ENCODE results near the gene PRR5L. TPM values are rescaled to one million over a fixed set of nuclear protein-coding genes. Genes with fewer than 3 reads are reported as not detected.

PRR5L gene
- total RNA-seq, 2 donors from 2014 or later: 6.4 to 12.2 TPM

DNA sequence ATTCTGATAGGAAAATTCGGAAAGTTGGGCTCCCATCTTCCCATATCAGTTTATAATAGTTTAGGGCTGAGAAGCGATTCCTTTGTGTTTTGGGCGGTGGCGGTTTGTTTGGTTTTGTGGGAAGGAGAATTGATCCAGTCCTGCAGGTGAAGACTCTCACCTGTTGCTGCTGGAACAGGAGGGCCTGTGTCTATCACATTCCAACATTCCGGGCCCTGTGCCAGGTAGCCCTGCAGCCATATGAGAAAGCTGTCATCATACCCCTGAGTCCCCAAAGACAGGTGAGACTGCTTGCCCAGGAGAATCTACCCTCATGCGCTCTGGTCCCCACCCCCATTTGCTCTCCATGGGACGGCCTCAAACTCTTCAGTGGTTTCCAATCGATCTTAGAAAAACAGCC is 151.9 kb downstream of the PRR5L start:
- intact Hi-C loops (cut with DNase I): no loop called here
- DNase-seq (ENCODE audit: low spot score): no peak

GRCh38 chr11:36449561-36450096 is 153.5 kb downstream of the PRR5L start:
- intact Hi-C loops (cut with DNase I): no loop called here
- DNase-seq (ENCODE audit: low spot score): no peak

GRCh38 chr11:36450110-36450572 is 154.1 kb downstream of the PRR5L start:
- no peak for DNase-seq (ENCODE audit: low spot score)
- intact Hi-C loops (cut with DNase I): no loop called here

GRCh38 chr11:36451045-36451444 is 155.0 kb downstream of the PRR5L start:
- no peak for DNase-seq (ENCODE audit: low spot score)
- intact Hi-C loops (cut with DNase I): no loop called here

GRCh38 chr11:36451681-36452080 is 155.6 kb downstream of the PRR5L start:
- intact Hi-C loops (cut with DNase I): no loop called here
- no peak for DNase-seq (ENCODE audit: low spot score)

DNA sequence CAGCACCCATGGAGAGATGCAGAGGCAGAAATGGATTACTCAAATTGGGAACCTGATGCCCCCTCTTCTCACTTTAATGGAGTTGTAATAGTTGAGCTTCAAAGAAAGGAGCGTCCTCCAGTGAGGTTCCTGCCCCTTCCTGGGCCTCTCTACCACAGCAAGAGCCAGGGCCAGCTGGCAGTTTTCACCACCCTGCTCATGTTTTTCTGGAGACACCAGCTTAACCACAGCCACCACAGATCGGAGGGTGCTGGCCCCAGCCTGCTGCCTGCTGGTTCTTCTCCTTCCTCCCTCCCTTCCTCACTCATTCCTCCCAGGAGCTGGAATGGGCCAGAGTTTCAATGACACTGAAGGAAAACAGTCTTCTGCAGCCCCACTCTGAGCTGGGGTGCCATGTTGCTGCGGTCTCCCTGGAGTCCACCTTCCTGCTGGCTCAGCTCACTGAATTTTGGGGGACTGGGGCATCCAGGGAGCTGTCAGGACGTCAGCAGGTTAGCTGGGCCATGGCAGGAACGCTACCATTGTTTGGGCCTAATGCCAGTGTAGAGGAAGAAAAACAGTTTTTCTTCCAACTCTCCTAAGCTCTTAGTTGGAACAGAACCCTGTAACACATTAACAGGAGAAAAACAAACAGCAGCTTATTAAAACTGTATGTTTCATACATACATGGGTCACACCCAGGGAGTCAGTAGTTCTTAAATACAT is 156.3 kb downstream of the PRR5L start:
- intact Hi-C loops (cut with DNase I): no loop called here
- DNase-seq (ENCODE audit: low spot score): no peak

DNA sequence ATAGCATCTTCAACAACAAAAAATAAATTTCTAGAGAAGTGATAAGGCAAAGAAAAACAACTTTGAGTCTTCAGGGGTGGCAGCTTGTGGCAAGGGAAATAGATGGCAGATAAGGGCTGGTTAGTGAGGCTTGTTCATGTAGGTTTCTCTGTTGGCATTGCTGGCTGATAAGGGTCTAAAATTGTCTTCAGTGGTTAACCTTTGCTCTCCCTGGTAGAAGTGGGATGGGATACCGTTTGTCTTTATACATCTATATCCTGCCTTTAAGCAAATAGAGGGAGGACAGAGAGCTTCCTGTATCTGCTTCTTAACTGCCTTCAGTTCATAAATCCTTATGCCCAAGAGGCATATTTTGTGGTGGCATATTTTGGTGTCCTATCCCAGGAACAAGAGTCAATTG is 156.9 kb downstream of the PRR5L start:
- intact Hi-C loops (cut with DNase I): no loop called here
- no peak for DNase-seq (ENCODE audit: low spot score)

DNA sequence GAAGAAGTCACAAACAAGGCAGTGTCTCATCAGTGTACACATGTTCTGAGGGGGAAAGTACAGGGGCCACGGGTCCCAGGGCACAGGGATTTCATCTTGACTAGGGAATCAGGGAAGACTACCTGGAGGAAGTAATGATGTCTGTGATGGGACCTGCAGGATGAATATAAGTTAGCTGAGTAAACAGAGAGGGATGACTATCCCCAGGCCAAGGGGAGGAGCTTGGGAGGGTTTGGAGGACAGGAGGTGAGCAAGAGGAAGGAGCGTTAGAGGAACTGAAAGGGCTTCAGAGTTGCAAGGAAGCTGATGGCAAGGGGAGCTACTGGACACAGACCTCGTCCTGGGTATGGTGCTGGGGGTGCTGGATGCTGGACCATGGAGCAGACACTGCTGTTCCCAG is 157.6 kb downstream of the PRR5L start:
- no peak for DNase-seq (ENCODE audit: low spot score)
- intact Hi-C loops (cut with DNase I): no loop called here

DNA sequence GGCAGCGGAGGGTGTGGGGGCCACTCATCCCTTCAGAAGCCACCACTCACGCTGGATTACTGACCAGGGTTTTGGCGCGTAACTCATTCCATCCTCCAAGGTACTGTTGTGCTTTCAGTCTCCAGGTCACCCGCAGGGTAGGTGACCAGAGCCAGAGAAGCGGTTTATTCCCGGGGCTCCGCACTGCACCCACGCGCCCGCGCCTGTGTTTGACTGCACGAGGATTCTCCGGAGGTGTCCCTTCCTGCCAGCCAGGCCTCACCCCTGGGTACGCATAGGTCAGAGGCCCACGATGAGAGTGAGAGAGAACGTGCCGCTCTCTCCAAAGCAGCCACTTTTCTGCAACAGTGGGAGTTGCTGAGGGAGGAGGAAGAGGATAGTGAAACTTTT is 158.5 kb downstream of the PRR5L start:
- intact Hi-C loops (cut with DNase I): no loop called here
- no peak for DNase-seq (ENCODE audit: low spot score)

DNA sequence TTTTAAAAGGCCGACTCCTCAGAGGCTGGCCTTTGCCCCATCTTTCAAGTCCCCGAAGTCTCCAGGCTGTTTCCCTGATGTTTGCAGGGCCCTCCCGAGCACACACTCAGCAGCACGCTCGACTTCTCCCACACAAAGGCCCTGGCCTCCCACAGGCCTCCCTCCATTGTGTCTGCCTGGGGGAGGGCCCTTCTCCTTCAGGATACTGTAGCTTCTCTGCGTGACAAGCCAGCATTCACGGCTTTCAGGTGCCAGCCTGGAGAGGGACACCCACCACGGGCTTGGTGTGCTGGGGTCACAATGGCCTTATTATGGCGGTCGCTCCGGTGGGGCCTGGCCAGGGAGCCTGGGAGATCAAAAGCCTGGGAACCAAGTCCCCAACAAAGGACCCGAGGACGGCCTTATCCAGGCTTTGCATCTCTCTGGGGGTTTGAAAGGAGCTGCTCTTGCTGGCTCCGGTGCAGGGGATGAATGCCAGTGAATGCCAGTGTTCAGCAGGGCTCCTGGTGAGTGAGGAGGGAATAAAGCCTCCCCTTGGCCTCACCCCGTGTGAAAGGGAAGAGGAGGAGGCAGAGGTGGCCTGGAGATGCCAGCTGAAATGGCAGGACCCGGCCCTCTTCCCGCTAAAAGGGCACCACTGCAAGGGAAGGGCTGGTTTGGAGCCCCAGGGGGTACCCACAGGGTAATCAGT is 159.0 kb downstream of the PRR5L start:
- no peak for DNase-seq (ENCODE audit: low spot score)
- intact Hi-C loops (cut with DNase I): no loop called here

DNA sequence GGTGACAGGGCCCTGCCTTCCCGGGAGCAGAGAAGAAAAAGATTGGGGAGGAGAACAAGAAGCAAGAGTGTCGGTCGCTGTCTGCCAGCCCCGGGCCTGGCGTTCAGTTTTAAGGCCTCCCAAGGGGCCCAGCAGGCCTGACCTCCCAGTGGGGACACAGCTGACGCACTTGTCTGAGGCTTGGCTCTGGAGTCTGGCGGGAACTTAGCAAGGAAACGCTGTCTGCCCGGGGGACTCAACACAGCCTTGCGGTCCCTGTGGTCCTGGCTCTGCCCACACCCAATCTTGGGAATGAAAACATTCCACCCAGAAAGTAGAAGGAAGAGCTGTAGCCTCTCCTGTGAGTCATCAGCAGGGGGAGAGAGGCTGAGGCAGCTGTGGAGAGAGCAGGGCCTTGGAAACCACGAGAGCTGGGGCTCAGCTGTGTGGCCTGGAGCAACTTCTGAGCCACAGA is 159.6 kb downstream of the PRR5L start:
- peak; percentile 94 for DNase-seq (ENCODE audit: low spot score)
- intact Hi-C loops (cut with DNase I): no loop called here

DNA sequence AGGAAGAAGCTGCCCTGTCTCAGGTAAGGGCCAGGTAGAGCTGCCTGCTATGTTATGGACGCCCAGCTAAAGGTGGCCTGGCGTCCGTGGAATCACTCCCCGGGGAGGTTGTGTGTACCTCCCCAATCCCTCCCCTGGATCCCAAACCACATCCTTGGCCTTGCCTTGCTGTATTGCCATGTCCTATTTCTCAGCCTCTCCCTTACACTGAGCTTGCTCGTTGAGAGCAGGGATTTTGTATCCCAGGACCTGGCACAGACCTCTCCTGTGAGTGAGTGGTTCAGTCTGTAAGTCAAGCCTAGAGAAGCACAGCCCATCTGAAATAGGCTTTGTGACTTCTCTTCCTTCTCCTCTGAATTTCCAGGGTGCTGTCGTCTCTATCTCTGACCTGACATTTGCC is 160.1 kb downstream of the PRR5L start:
- intact Hi-C loops (cut with DNase I): no loop called here

DNA sequence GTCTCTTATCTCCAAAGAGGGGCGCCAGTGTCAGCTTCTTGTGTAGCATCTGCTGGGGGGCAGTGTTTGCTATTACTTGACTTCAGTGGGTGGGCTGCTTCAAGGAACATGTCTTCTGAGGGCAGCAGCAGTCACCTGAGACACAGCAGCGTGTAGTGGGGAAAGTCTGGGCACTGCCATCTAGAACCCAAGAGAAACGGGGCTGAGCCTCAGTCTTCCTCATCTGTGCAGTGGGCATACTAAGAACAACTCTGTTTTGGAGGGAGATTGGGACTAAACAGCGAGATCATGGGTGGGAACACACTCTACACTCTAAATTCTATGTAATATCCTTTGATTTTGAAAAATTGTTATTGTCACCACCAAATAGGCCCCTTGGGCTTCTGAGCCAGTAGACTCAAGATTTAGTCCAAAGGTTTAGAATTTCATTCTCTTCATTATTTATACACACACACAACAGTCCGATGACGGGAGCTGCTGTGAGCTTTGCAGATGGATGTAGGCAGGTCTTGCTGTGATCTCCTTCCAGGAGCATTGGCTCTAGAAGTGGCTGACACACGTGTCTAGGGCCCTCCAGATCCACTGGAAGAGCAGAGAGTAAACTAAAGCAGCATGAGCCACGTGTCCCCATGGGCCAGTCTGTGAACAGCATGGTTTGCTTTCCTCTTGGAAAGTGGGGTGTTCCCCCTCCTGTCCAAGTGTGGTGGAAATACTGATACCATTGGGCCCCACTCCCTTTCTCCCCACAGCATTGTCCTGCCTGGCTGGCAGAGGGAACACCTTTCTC is 162.2 kb downstream of the PRR5L start:
- DNase-seq (ENCODE audit: low spot score): no peak
- intact Hi-C loops (cut with DNase I): no loop called here

More for the DNA sequence above, 160.1 kb downstream of the PRR5L start:
- no peak for DNase-seq (ENCODE audit: low spot score)

- intact Hi-C loops (cut with DNase I): no loop called here
- no peak for DNase-seq (ENCODE audit: low spot score)
Measured at GRCh38 chr11:36459046-36459445, 163.0 kb downstream of the PRR5L start.

- no peak for DNase-seq (ENCODE audit: low spot score)
- intact Hi-C loops (cut with DNase I): no loop called here
Measured at GRCh38 chr11:36460220-36460619, 164.1 kb downstream of the PRR5L start.

GRCh38 chr11:36462321-36462720 is 166.2 kb downstream of the PRR5L start:
- intact Hi-C loops (cut with DNase I): no loop called here

DNA sequence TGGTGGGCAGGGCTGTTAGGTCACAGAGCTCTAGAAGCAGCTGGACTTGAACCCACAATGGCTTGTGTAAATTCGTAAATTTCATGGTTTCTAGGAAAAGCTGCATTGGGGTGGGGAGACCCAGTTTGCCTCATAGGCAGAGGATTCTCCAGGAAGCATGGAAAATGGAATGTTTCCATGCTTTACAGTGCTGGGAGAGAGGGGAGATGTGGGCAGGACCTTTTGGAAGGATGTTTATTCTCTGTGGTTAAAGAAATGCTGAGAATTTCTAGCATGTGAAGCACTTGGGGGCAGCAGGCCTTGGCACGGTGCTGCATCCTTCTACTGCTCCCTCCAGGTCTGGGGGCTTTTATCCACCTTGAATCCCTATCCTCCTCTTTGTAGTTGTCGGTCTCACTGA is 167.7 kb downstream of the PRR5L start:
- intact Hi-C loops (cut with DNase I): no loop called here
- no peak for DNase-seq (ENCODE audit: low spot score)

More at GRCh38 chr11:36462321-36462720, 166.2 kb downstream of the PRR5L start:
- DNase-seq (ENCODE audit: low spot score): no peak

DNA sequence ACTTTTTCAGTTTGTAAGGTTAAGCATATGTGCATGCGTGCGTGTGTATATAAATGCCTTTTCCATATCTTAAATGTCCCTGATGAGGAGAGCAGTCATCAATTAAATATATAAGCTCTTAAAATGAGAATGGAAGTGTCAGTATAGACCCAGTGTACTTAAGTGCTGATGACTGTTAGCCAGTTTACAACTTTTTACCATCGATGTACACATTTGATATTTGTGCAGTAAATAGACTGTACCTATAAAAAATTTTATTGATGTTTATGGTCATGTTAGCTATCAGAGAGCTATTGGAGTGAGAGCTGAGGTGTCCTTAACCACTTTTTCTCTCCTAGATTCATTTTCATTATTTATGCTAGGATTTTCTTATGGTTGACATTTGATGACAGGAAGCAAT is 168.6 kb downstream of the PRR5L start:
- no peak for DNase-seq (ENCODE audit: low spot score)
- intact Hi-C loops (cut with DNase I): no loop called here

DNA sequence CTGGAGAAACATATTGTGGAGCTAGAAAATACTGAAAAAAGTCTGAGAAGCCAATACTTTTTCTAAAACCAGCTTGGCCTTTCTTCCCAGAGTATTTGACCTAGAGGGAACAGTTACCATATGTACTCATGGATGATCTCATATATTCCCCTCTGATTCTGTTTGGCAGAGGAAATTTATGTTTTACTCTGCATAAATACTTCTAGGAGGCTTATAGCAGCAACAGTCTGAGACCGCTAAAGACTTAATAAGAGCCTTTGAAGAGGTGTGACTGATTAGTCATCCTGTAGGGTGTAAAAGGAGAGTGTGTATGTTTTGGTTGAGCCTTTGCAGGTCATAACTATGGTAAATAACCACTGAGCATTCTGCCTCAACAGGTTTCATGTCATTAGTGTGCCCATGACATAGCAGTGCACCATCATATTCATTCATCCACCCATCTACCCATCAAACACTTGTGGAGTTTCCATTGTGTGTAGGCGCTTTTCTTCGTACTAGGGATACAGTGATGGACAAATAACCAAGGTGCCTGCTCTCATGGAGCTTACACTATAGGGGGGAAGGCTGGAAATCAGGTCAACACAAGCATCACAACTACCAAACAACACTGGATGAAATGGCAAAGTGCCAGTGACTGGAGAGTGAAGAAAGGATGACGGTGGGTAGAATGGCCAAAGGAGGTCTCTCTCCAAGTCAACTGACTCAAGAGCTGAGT is 169.5 kb downstream of the PRR5L start:
- intact Hi-C loops (cut with DNase I): no loop called here
- no peak for DNase-seq (ENCODE audit: low spot score)

Measured in posterior vena cava (tissue), 2 donors.